Measurements from ENCODE around the gene SLC19A1. TPM values are rescaled to one million over a fixed set of nuclear protein-coding genes. Genes with fewer than 3 reads are reported as not detected.

The SLC19A1 gene
- total and polyA plus RNA-seq, 10 donors = 7.5 to 52.8 (median 32.4) TPM

GRCh38 chr21:45468971-45469272 is 73.3 kb downstream of the SLC19A1 start:
- H3K36me3 ChIP-seq = peaks cover 0 to 12% (median 0%) of the 10 kb centered on the region in 6 donors
- peak; percentile 64 for DNase-seq
- peak overlapping the region in 1 of 8 donors; percentile 76 for H3K27ac ChIP-seq
- H3K4me1 ChIP-seq = peaks cover 0 to 60% (median 25%) of the 10 kb centered on the region in 6 donors
- TF ChIP-seq POLR2AphosphoS5 (IDR thresholded peaks at IDR 0.05) (no peak), CTCF (IDR thresholded peaks at IDR 0.05 in 8 of 11, conservative IDR thresholded peaks at IDR 0.05 in 3 of 11) (no peak), POLR2A (IDR thresholded peaks at IDR 0.05) (no peak)
- WGBS, 5 donors = 89 to 95% (median 91%) methylated on average over 12 to 14 of the region's 14 CpGs
- H3K27me3 ChIP-seq (replicated peaks in 1 of 7) = peaks cover 0 to 16% (median 0%) of the 10 kb centered on the region in 7 donors
- no peaks in the 10 kb centered on the region for H3K9me3 ChIP-seq
- intact Hi-C loops (cut with DNase I; ENCODE audit: low total_unique reads) = no loop called here
- no peak overlapping the region for H3K4me3 ChIP-seq

- peaks cover 0 to 19% (median 0%) of the 10 kb centered on the region in 7 donors for H3K27me3 ChIP-seq (replicated peaks in 1 of 7)
- peaks cover 0 to 12% (median 0%) of the 10 kb centered on the region in 6 donors for H3K36me3 ChIP-seq
- peaks cover 0 to 54% (median 22%) of the 10 kb centered on the region in 6 donors for H3K4me1 ChIP-seq
- peak overlapping the region in 1 of 8 donors; percentile 76 for H3K27ac ChIP-seq
- WGBS, 5 donors = 89 to 94% (median 90%) methylated on average over 31 to 45 of the region's 45 CpGs
- TF ChIP-seq POLR2A (IDR thresholded peaks at IDR 0.05) (no peak), CTCF (IDR thresholded peaks at IDR 0.05 in 8 of 11, conservative IDR thresholded peaks at IDR 0.05 in 3 of 11) (no peak), POLR2AphosphoS5 (IDR thresholded peaks at IDR 0.05) (no peak)
- H3K4me3 ChIP-seq = no peak overlapping the region
- intact Hi-C loops (cut with DNase I; ENCODE audit: low total_unique reads) = no loop called here
- DNase-seq = peak; percentile 72
- H3K9me3 ChIP-seq = peaks cover 0 to 2% (median 0%) of the 10 kb centered on the region in 8 donors
Observed at GRCh38 chr21:45468051-45468970, 73.9 kb downstream of the SLC19A1 start.

- no peak for TF ChIP-seq POLR2A (IDR thresholded peaks at IDR 0.05)
- TF ChIP-seq CTCF (IDR thresholded peaks at IDR 0.05 in 8 of 11, conservative IDR thresholded peaks at IDR 0.05 in 3 of 11) = no peak
- TF ChIP-seq POLR2AphosphoS5 (IDR thresholded peaks at IDR 0.05) = no peak
- Histone ChIP-seq H3K4me3 (no peak overlapping the region), H3K4me1 (peaks cover 0 to 44% (median 17%) of the 10 kb centered on the region in 6 donors), H3K27ac (peak overlapping the region in 1 of 8 donors; percentile 21), H3K36me3 (peaks cover 0 to 12% (median 0%) of the 10 kb centered on the region in 6 donors), H3K27me3 (replicated peaks in 1 of 7) (peaks cover 0 to 19% (median 0%) of the 10 kb centered on the region in 7 donors), H3K9me3 (peaks cover 0 to 13% (median 7%) of the 10 kb centered on the region in 8 donors)
- DNase-seq = peak; percentile 72
- intact Hi-C loops (cut with DNase I; ENCODE audit: low total_unique reads) = no loop called here
- WGBS, 5 donors = 82 to 92% (median 89%) methylated on average over 16 to 25 of the region's 25 CpGs
Observed at GRCh38 chr21:45467221-45467779, 74.9 kb downstream of the SLC19A1 start.
